GM12874 (cell line): Measurements from ENCODE around the gene LHX1.

ENCODE experiments used
- CTCF ChIP-seq: IDR thresholded peaks from 2 replicates; pipeline ENCODE4 v1.5.1; 2011; ENCODE audit warnings: low read depth, mild to moderate bottlenecking, control low read depth, low read length, moderate library complexity; ENCODE audit not compliant: insufficient read depth

Gene LHX1

GRCh38 chr17:36941265-36942010 lies 4.2 kb downstream of the LHX1 start:
- no peak for TF ChIP-seq CTCF

DNA sequence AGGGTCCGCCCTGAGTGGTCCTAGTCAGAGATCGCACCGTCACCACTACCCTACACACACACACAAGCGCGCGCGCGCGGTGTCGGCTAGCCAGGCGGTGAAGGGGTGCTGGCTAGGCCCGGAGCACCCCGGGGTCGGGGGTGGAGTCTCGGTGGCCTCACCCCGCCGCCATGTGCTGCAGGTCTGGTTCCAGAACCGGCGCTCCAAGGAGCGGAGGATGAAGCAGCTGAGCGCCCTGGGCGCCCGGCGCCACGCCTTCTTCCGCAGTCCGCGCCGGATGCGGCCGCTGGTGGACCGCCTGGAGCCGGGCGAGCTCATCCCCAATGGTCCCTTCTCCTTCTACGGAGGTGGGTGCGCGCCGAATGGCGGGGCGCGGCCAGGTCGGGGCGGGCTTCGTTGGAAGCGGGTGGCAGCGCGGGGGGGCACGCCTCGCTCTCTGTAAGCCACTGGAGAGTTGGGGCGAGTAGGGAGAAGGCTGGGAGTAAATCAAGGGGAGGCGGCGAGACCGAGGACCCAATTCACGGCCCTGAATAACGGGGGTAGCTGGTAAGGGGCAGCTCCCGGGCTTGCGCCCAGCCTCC lies 4.8 kb downstream of the LHX1 start:
- TF ChIP-seq CTCF: no peak

- TF ChIP-seq CTCF: no peak
Observed at GRCh38 chr17:36942631-36943125, 5.4 kb downstream of the LHX1 start.

DNA sequence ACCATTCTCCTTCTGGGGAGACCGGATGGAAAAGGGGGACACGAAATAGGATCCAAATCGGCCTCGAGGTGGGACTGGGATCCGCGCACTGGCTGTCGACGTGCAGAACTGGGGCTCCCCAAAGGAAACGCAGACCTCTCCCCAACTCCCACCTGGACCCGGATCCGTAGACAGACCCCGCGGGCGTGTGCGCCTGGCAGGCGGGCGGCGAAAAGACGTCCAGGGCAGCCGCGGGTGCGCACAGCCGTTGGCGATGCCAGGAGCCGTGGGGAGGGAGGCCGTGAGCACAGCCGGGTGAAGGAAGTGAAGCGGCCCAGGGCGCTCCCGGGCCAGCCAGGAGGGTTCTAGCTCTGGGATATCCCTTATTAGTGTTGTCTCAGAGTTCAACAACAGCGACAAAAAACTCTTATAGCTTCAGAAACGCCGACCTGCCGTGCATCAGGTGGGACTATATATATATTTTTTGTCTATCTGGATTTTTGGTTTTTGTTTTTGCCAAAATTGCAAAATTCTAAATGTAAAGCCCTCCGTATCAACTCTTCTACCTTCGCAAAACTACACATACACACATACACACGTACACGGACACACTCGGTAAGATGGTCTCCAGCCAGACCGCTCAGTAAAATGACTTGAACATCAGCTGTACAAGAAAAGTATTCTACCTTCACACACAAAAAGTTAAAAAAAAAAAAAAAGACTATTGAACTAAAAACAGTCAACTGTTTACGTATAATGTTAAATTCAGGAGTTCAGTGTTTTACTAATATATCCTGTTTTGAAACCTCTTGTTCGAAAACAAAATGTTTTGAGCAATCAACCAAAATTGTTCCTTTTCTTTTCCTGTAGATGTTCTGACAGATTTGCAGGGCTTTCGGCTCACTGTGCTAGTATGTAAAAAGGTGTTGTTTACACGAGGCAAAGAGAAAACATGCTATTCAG lies 6.2 kb downstream of the LHX1 start:
- no peak for TF ChIP-seq CTCF

DNA sequence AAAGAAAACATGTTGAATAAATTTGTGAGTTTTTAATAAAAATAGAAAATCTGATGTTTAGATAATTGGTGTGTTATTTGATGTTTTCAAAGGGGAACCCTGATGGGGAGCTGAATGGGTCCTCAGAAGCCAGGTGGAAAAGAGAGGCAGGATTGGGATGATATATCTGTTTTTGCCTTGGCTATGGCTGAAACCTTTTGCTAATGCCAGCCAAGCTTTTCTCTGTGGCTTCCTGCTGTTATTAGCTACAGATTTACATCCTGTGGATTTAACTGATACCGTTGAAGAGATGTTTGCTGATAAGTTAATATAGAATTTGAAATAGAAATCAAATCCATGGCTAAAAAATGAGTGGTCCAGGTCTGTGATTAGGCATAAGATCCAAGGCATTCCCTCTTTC lies 7.3 kb downstream of the LHX1 start:
- no peak for TF ChIP-seq CTCF

DNA sequence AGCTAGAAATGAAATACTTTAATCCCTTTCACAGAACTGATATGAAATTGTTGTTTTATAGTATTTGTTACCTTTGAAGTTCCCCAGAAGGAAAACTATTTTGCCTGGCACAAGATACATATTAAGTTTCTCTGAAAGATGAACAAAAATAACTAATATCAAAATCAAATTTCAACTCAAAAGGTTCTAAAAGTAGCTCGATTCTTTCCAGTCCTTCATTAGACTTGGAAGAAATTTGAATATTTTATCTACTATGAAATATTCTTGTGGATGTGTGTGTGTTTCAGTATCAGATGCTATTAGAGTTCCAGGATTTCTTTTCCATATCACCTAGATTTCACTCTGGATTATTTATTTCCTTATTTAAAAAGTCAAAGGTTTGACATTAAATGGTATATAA lies 7.9 kb downstream of the LHX1 start:
- TF ChIP-seq CTCF: no peak
